Naive thymus-derived CD8-positive, alpha-beta T cell (primary cell): ENCODE data around the gene SLC1A1. TPM values are rescaled to one million over a fixed set of nuclear protein-coding genes. Genes with fewer than 3 reads are reported as not detected.
"Not testable (repeated sequence)": the region's sequence is repeated elsewhere in the genome, so short reads cannot be mapped to it uniquely, and the experiment has no call there.

Experiments
- ATAC-seq, 2 donors: fragments of 150-1000 bp; cut with Tn5 transposase in 1 of 2; sonication (Bioruptor Pico), chemical (Tn5 transposase) in 1 of 2; 1 replicate in 1 of 2; 2 replicates in 1 of 2; pipeline ENCODE4 v1.10.0; 2021; ENCODE audit warnings: mild to moderate bottlenecking in 2 of 2, moderate library complexity in 2 of 2
- POLR2A ChIA-PET: fragments of 350-600 bp; sonication (Branson Sonifier 250); formaldehyde crosslinking; loops from one replicate; lab custom pipeline; 2021; ENCODE audit warnings: antibody characterized with exemption; lab: Charles Lee
- DNase-seq, 10 donors: peaks; one replicate each; pipeline versions ENCODE4 v3.0.0 to v3.0.0-alpha.2; 2020 to 2022
- H3K27ac Mint-ChIP-seq, 10 donors: one replicate each; pipeline ENCODE4 v1.8.0; 2020 to 2022; ENCODE audit warnings: mild to moderate bottlenecking in 10 of 10, mixed read lengths in 10 of 10, moderate library complexity in 4 of 10, inconsistent platforms in 1 of 10
- H3K27me3 Mint-ChIP-seq, 5 donors: one replicate each; pipeline ENCODE4 v1.8.0; 2021 to 2022; ENCODE audit warnings: mixed read lengths in 5 of 5
- H3K36me3 Mint-ChIP-seq, 3 donors: one replicate each; pipeline ENCODE4 v1.8.0; 2020 to 2022; ENCODE audit warnings: mixed read lengths in 3 of 3, mild to moderate bottlenecking in 2 of 3, inconsistent platforms in 1 of 3
- H3K4me1 Mint-ChIP-seq, 4 donors: one replicate each; pipeline ENCODE4 v1.8.0; 2021 to 2022; ENCODE audit warnings: mixed read lengths in 4 of 4
- H3K4me3 Mint-ChIP-seq, 10 donors: one replicate each; pipeline ENCODE4 v1.8.0; 2020 to 2022; ENCODE audit warnings: mild to moderate bottlenecking in 10 of 10, mixed read lengths in 10 of 10, moderate library complexity in 6 of 10, inconsistent platforms in 1 of 10
- H3K9me3 Mint-ChIP-seq, 9 donors: one replicate each; pipeline ENCODE4 v1.8.0; 2020 to 2022; ENCODE audit warnings: mixed read lengths in 9 of 9, mild to moderate bottlenecking in 3 of 9, inconsistent platforms in 1 of 9, moderate library complexity in 1 of 9
- polyA plus RNA-seq, 3 donors: library from polyadenylated mRNA; unstranded; fragments of 300-500 nt; fragmentation: Illumina TruSeq; gene quantifications; one replicate each; pipeline ENCODE4 v1.2.3, GENCODE V29; 2021
- total RNA-seq, 8 experiments: library from RNA in 2 of 8; stranded (reverse) in 2 of 8; gene quantifications; one replicate each; pipeline ENCODE4 v1.2.3 and lab custom pipeline; 2021 to 2026

SLC1A1 gene
- total and polyA plus RNA-seq, 5 experiments from 2014 or later, result not detected

GRCh38 chr9:4606033-4606432, 115.8 kb downstream of the SLC1A1 start:
- DNase-seq, result peak in 7 of 10 donors; percentile 22 to 82 (median 74)
- POLR2A ChIA-PET, result interaction anchor here (1.7 kb wide), 1 partner anchor 34 kb away, joined by 3 read pairs; no protein-coding TSS in a partner anchor
- H3K4me3 Mint-ChIP-seq, result peak overlapping the region in 2 of 10 donors; percentile 11 to 18
- H3K27me3 Mint-ChIP-seq, ATAC-seq: not testable (repeated sequence)
- H3K9me3 Mint-ChIP-seq, result peaks cover 0 to 22% (median 6%) of the 10 kb centered on the region in 9 donors
- H3K36me3 Mint-ChIP-seq, result peaks cover 4 to 34% (median 11%) of the 10 kb centered on the region in 3 donors
- peak overlapping the region in 7 of 10 donors; percentile 51 to 89 (median 82) for H3K27ac Mint-ChIP-seq
- peaks cover 5 to 35% (median 19%) of the 10 kb centered on the region in 4 donors for H3K4me1 Mint-ChIP-seq

- H3K27ac Mint-ChIP-seq, result peak overlapping the region in 1 of 10 donors; percentile 21
- DNase-seq, result no peak
- no peak for ATAC-seq
- H3K36me3 Mint-ChIP-seq, result peaks cover 0 to 6% (median 0%) of the 10 kb centered on the region in 3 donors
- no peak overlapping the region for H3K4me3 Mint-ChIP-seq
- POLR2A ChIA-PET, result no interaction called here
- peaks cover 5 to 16% (median 15%) of the 10 kb centered on the region in 4 donors for H3K4me1 Mint-ChIP-seq
- peaks cover 0 to 12% (median 0%) of the 10 kb centered on the region in 9 donors for H3K9me3 Mint-ChIP-seq
- H3K27me3 Mint-ChIP-seq, result peaks cover 0 to 2% (median 0%) of the 10 kb centered on the region in 5 donors
Observed at GRCh38 chr9:4614627-4615026, 124.4 kb downstream of the SLC1A1 start.

- Mint-ChIP-seq H3K27ac (peak overlapping the region in 3 of 10 donors; percentile 21 to 35 (median 30)), H3K36me3 (peaks cover 0 to 6% (median 0%) of the 10 kb centered on the region in 3 donors), H3K9me3 (peaks cover 0 to 11% (median 0%) of the 10 kb centered on the region in 9 donors), H3K4me3 (no peak overlapping the region), H3K27me3 (peaks cover 0 to 2% (median 0%) of the 10 kb centered on the region in 5 donors), H3K4me1 (peaks cover 11 to 22% (median 20%) of the 10 kb centered on the region in 4 donors)
- ATAC-seq (no peak), DNase-seq (no peak)
- POLR2A ChIA-PET, result no interaction called here
Observed at GRCh38 chr9:4615251-4615650, 125.0 kb downstream of the SLC1A1 start.

- Mint-ChIP-seq H3K9me3 (peaks cover 0 to 11% (median 0%) of the 10 kb centered on the region in 9 donors), H3K27ac (peak overlapping the region in 1 of 10 donors; percentile 21), H3K36me3 (peaks cover 0 to 6% (median 0%) of the 10 kb centered on the region in 3 donors), H3K4me1 (peaks cover 16 to 27% (median 25%) of the 10 kb centered on the region in 4 donors), H3K4me3 (no peak overlapping the region), H3K27me3 (peaks cover 0 to 2% (median 0%) of the 10 kb centered on the region in 5 donors)
- POLR2A ChIA-PET, result no interaction called here
- ATAC-seq (no peak), DNase-seq (no peak)
Observed at GRCh38 chr9:4615778-4616177, 125.5 kb downstream of the SLC1A1 start.

- Mint-ChIP-seq H3K36me3 (peaks cover 0 to 13% (median 5%) of the 10 kb centered on the region in 3 donors), H3K27ac (no peak overlapping the region)
Observed at GRCh38 chr9:4617752-4618151, 127.5 kb downstream of the SLC1A1 start.

GRCh38 chr9:4618700-4619099, 128.4 kb downstream of the SLC1A1 start:
- H3K36me3 Mint-ChIP-seq, result peaks cover 0 to 13% (median 4%) of the 10 kb centered on the region in 3 donors
- no peak for DNase-seq
- H3K27ac Mint-ChIP-seq, result peak overlapping the region in 2 of 10 donors; percentile 12 to 52
- ATAC-seq, result no peak
- H3K4me3 Mint-ChIP-seq, result no peak overlapping the region
- POLR2A ChIA-PET, result no interaction called here
- peaks cover 17 to 28% (median 24%) of the 10 kb centered on the region in 4 donors for H3K4me1 Mint-ChIP-seq
- peaks cover 0 to 2% (median 0%) of the 10 kb centered on the region in 5 donors for H3K27me3 Mint-ChIP-seq
- peaks cover 0 to 2% (median 0%) of the 10 kb centered on the region in 9 donors for H3K9me3 Mint-ChIP-seq

More at GRCh38 chr9:4617752-4618151, 127.5 kb downstream of the SLC1A1 start:
- Mint-ChIP-seq H3K4me1 (peaks cover 17 to 28% (median 24%) of the 10 kb centered on the region in 4 donors), H3K4me3 (no peak overlapping the region), H3K9me3 (peaks cover 0 to 4% (median 0%) of the 10 kb centered on the region in 9 donors), H3K27me3 (peaks cover 0 to 2% (median 0%) of the 10 kb centered on the region in 5 donors)
- DNase-seq (no peak), ATAC-seq (no peak)
- POLR2A ChIA-PET, result no interaction called here

GRCh38 chr9:4620057-4620765, 129.9 kb downstream of the SLC1A1 start:
- POLR2A ChIA-PET, result interaction anchor here (0.7 to 1.4 kb wide), 2 partner anchors 24 to 47 kb away, joined by 3 to 4 read pairs; no protein-coding TSS in a partner anchor
- H3K4me3 Mint-ChIP-seq, result peak overlapping the region in 5 of 10 donors; percentile 5 to 48 (median 20)
- H3K4me1 Mint-ChIP-seq, result peaks cover 15 to 23% (median 19%) of the 10 kb centered on the region in 4 donors
- peaks cover 0 to 16% (median 4%) of the 10 kb centered on the region in 3 donors for H3K36me3 Mint-ChIP-seq
- peaks cover 0 to 2% (median 0%) of the 10 kb centered on the region in 5 donors for H3K27me3 Mint-ChIP-seq
- DNase-seq (no peak), ATAC-seq (peak in 1 of 2 donors; percentile 58)
- no peaks in the 10 kb centered on the region for H3K9me3 Mint-ChIP-seq
- peak overlapping the region in 5 of 10 donors; percentile 10 to 78 (median 45) for H3K27ac Mint-ChIP-seq

- H3K4me3 Mint-ChIP-seq, result peak overlapping the region in 1 of 10 donors; percentile 41
- H3K4me1 Mint-ChIP-seq, result peaks cover 11 to 18% (median 15%) of the 10 kb centered on the region in 4 donors
- peaks cover 0 to 16% (median 4%) of the 10 kb centered on the region in 3 donors for H3K36me3 Mint-ChIP-seq
- POLR2A ChIA-PET, result interaction anchor here (1.4 kb wide), 1 partner anchor 48 kb away, joined by 3 read pairs; no protein-coding TSS in a partner anchor
- peaks cover 0 to 2% (median 0%) of the 10 kb centered on the region in 5 donors for H3K27me3 Mint-ChIP-seq
- ATAC-seq (no peak), DNase-seq (no peak)
- H3K27ac Mint-ChIP-seq, result peak overlapping the region in 4 of 10 donors; percentile 10 to 66 (median 27)
- no peaks in the 10 kb centered on the region for H3K9me3 Mint-ChIP-seq
Observed at GRCh38 chr9:4620881-4621555, 130.8 kb downstream of the SLC1A1 start.

GRCh38 chr9:4622016-4622415, 131.7 kb downstream of the SLC1A1 start:
- Mint-ChIP-seq H3K36me3 (peaks cover 0 to 20% (median 4%) of the 10 kb centered on the region in 3 donors), H3K9me3 (no peaks in the 10 kb centered on the region), H3K4me3 (no peak overlapping the region), H3K27ac (no peak overlapping the region), H3K27me3 (peaks cover 0 to 2% (median 0%) of the 10 kb centered on the region in 5 donors), H3K4me1 (peaks cover 11 to 18% (median 15%) of the 10 kb centered on the region in 4 donors)
- DNase-seq (no peak), ATAC-seq (no peak)
- POLR2A ChIA-PET, result interaction anchor here (0.6 kb wide), 1 partner anchor 57 kb away, joined by 3 read pairs; no protein-coding TSS in a partner anchor

- H3K27ac Mint-ChIP-seq, result peak overlapping the region in 2 of 10 donors; percentile 39 to 45
- POLR2A ChIA-PET, result no interaction called here
- no peak for DNase-seq
- H3K27me3 Mint-ChIP-seq, result no peaks in the 10 kb centered on the region
- H3K36me3 Mint-ChIP-seq, result peaks cover 0 to 17% (median 0%) of the 10 kb centered on the region in 3 donors
- peaks cover 0 to 8% (median 7%) of the 10 kb centered on the region in 4 donors for H3K4me1 Mint-ChIP-seq
- H3K9me3 Mint-ChIP-seq, result no peaks in the 10 kb centered on the region
- no peak for ATAC-seq
- no peak overlapping the region for H3K4me3 Mint-ChIP-seq
Observed at GRCh38 chr9:4630836-4631235, 140.6 kb downstream of the SLC1A1 start.
